Neural crest cell (in vitro differentiated cells): Measurements from ENCODE around the gene OSBPL9. TPM values are rescaled to one million over a fixed set of nuclear protein-coding genes. Genes with fewer than 3 reads are reported as not detected.
"Not testable (repeated sequence)": the region's sequence is repeated elsewhere in the genome, so short reads cannot be mapped to it uniquely, and the experiment has no call there.

Experiments used
- DNase-seq: peaks from one replicate; pipeline ENCODE4 v3.0.0; 2021; ENCODE audit warnings: low read depth, mixed read lengths, low spot score
- H3K27ac Mint-ChIP-seq: one replicate; pipeline ENCODE4 v1.8.0; 2021; ENCODE audit warnings: mild to moderate bottlenecking, mixed read lengths; ENCODE audit not compliant: unreplicated experiment
- H3K27me3 Mint-ChIP-seq: 2 replicates; pipeline ENCODE4 v1.8.0; 2021; ENCODE audit warnings: low read depth, mild to moderate bottlenecking, mixed read lengths
- H3K36me3 Mint-ChIP-seq: 2 replicates; pipeline ENCODE4 v1.8.0; 2021; ENCODE audit warnings: low read depth, mild to moderate bottlenecking, mixed read lengths
- H3K4me1 Mint-ChIP-seq: 2 replicates; pipeline ENCODE4 v1.8.0; 2021; ENCODE audit warnings: mixed read lengths
- H3K4me3 Mint-ChIP-seq: one replicate; pipeline ENCODE4 v1.8.0; 2021; ENCODE audit warnings: mild to moderate bottlenecking, mixed read lengths
- H3K9me3 Mint-ChIP-seq: 2 replicates; pipeline ENCODE4 v1.8.0; 2021; ENCODE audit warnings: mixed read lengths
- CTCF ChIP-seq: fragments of 200-600 bp; sonication (generic); conservative IDR thresholded peaks from 2 replicates; pipeline ENCODE4 v1.5.0; 2021; ENCODE audit warnings: antibody characterized with exemption, mild to moderate bottlenecking
- total RNA-seq: library from RNA; stranded (reverse); gene quantifications from 2 replicates; pipeline ENCODE4 v1.2.1, GENCODE V29; 2021

OSBPL9 gene
- total RNA-seq, 1 donor from 2014 or later: 76.7 TPM

GRCh38 chr1:51607681-51608095 is 9.2 kb upstream of the OSBPL9 start:
- H3K27me3 Mint-ChIP-seq: peaks cover 19% of the 10 kb centered on the region
- H3K9me3 Mint-ChIP-seq: no peaks in the 10 kb centered on the region
- H3K36me3 Mint-ChIP-seq: no peaks in the 10 kb centered on the region
- no peak for DNase-seq
- H3K4me3 Mint-ChIP-seq: no peak overlapping the region
- H3K27ac Mint-ChIP-seq: no peak overlapping the region
- no peak for TF ChIP-seq CTCF
- H3K4me1 Mint-ChIP-seq: no peaks in the 10 kb centered on the region

- H3K4me3 Mint-ChIP-seq, DNase-seq, H3K36me3 Mint-ChIP-seq, H3K9me3 Mint-ChIP-seq, H3K4me1 Mint-ChIP-seq, H3K27ac Mint-ChIP-seq: not testable (repeated sequence)
- peaks cover 28% of the 10 kb centered on the region for H3K27me3 Mint-ChIP-seq
Measured at GRCh38 chr1:51610104-51610503, 6.8 kb upstream of the OSBPL9 start.

GRCh38 chr1:51610637-51611036 is 6.3 kb upstream of the OSBPL9 start:
- TF ChIP-seq CTCF: no peak
- H3K4me3 Mint-ChIP-seq: no peak overlapping the region
- no peak overlapping the region for H3K27ac Mint-ChIP-seq
- H3K9me3 Mint-ChIP-seq: no peaks in the 10 kb centered on the region
- H3K27me3 Mint-ChIP-seq: peaks cover 32% of the 10 kb centered on the region
- no peaks in the 10 kb centered on the region for H3K36me3 Mint-ChIP-seq
- H3K4me1 Mint-ChIP-seq: no peaks in the 10 kb centered on the region
- no peak for DNase-seq

GRCh38 chr1:51612447-51612961 is 4.4 kb upstream of the OSBPL9 start:
- no peak for DNase-seq
- H3K4me3 Mint-ChIP-seq: no peak overlapping the region
- TF ChIP-seq CTCF: no peak
- peaks cover 32% of the 10 kb centered on the region for H3K27me3 Mint-ChIP-seq
- no peaks in the 10 kb centered on the region for H3K36me3 Mint-ChIP-seq
- H3K9me3 Mint-ChIP-seq: no peaks in the 10 kb centered on the region
- peaks cover 6% of the 10 kb centered on the region for H3K4me1 Mint-ChIP-seq
- no peak overlapping the region for H3K27ac Mint-ChIP-seq

GRCh38 chr1:51615780-51616291 is 1.1 kb upstream of the OSBPL9 start:
- Mint-ChIP-seq H3K4me1 (peaks cover 18% of the 10 kb centered on the region), H3K9me3 (no peaks in the 10 kb centered on the region), H3K36me3 (no peaks in the 10 kb centered on the region), H3K4me3 (no peak overlapping the region), H3K27ac (peak overlapping the region; percentile 8), H3K27me3 (peaks cover 28% of the 10 kb centered on the region)
- TF ChIP-seq CTCF: no peak
- DNase-seq: no peak

DNA sequence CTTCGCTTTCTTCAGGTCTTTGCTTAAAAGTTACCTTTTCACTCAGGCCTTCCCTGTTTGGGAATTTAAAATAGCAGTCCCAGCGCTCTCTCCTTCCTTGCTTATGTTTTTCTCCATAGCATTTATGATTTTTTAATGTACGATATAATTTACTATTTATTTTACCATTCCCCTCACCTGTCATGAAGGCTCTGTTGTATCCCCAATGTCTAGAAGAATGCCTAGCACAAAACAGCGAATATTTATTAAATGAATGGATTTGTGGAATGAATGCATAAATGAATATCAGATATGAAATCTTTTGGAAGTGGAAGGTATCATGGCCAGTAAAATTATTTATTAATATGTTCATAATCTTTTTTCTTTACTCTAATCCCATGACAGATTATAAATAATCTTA is 402 bp upstream of the OSBPL9 start:
- Mint-ChIP-seq H3K9me3 (no peaks in the 10 kb centered on the region), H3K27me3 (peaks cover 21% of the 10 kb centered on the region), H3K4me1 (peaks cover 18% of the 10 kb centered on the region), H3K27ac (no peak overlapping the region), H3K36me3 (no peaks in the 10 kb centered on the region), H3K4me3 (peak overlapping the region; percentile 58)
- DNase-seq: no peak
- TF ChIP-seq CTCF: no peak
